ENCODE results near the gene LIF. TPM values are rescaled to one million over a fixed set of nuclear protein-coding genes. Genes with fewer than 3 reads are reported as not detected.

LIF gene
- total RNA-seq, 1 donor from 2014 or later, result 18.9 TPM

- DNase-seq (ENCODE audit: low spot score), result no peak
- TF ChIP-seq CTCF (IDR thresholded peaks at IDR 0.05), result no peak
- peak overlapping the region; percentile 45 for H3K27ac Mint-ChIP-seq (ENCODE audit: unreplicated experiment)
- no peaks in the 10 kb centered on the region for H3K27me3 Mint-ChIP-seq (ENCODE audit: low read depth)
- peaks cover 71% of the 10 kb centered on the region for H3K4me1 Mint-ChIP-seq (ENCODE audit: low read depth)
- no peak overlapping the region for H3K4me3 Mint-ChIP-seq (ENCODE audit: unreplicated experiment)
- H3K9me3 Mint-ChIP-seq (ENCODE audit: low read depth), result no peaks in the 10 kb centered on the region
- no peaks in the 10 kb centered on the region for H3K36me3 Mint-ChIP-seq (ENCODE audit: low read depth)
These were observed 3.5 kb upstream of the LIF start for GRCh38 chr22:30250039-30250565.

- no peak for TF ChIP-seq CTCF (IDR thresholded peaks at IDR 0.05)
- H3K27me3 Mint-ChIP-seq (ENCODE audit: low read depth), result no peaks in the 10 kb centered on the region
- H3K27ac Mint-ChIP-seq (ENCODE audit: unreplicated experiment), result peak overlapping the region; percentile 32
- no peaks in the 10 kb centered on the region for H3K36me3 Mint-ChIP-seq (ENCODE audit: low read depth)
- H3K4me1 Mint-ChIP-seq (ENCODE audit: low read depth), result peaks cover 79% of the 10 kb centered on the region
- no peak overlapping the region for H3K4me3 Mint-ChIP-seq (ENCODE audit: unreplicated experiment)
- H3K9me3 Mint-ChIP-seq (ENCODE audit: low read depth), result no peaks in the 10 kb centered on the region
- peak; percentile 83 for DNase-seq (ENCODE audit: low spot score)
These were observed 2.8 kb upstream of the LIF start for GRCh38 chr22:30249049-30250038.

- DNase-seq (ENCODE audit: low spot score), result peak; percentile 76
- Mint-ChIP-seq H3K27ac (ENCODE audit: unreplicated experiment) (peak overlapping the region; percentile 37), H3K36me3 (ENCODE audit: low read depth) (no peaks in the 10 kb centered on the region), H3K4me1 (ENCODE audit: low read depth) (peaks cover 82% of the 10 kb centered on the region), H3K27me3 (ENCODE audit: low read depth) (no peaks in the 10 kb centered on the region), H3K9me3 (ENCODE audit: low read depth) (no peaks in the 10 kb centered on the region), H3K4me3 (ENCODE audit: unreplicated experiment) (peak overlapping the region; percentile 33)
- no peak for TF ChIP-seq CTCF (IDR thresholded peaks at IDR 0.05)
These were observed 1.9 kb upstream of the LIF start for GRCh38 chr22:30248484-30248883.

- Mint-ChIP-seq H3K4me3 (ENCODE audit: unreplicated experiment) (peak overlapping the region; percentile 33), H3K4me1 (ENCODE audit: low read depth) (peaks cover 82% of the 10 kb centered on the region), H3K27ac (ENCODE audit: unreplicated experiment) (peak overlapping the region; percentile 70), H3K9me3 (ENCODE audit: low read depth) (no peaks in the 10 kb centered on the region), H3K27me3 (ENCODE audit: low read depth) (no peaks in the 10 kb centered on the region), H3K36me3 (ENCODE audit: low read depth) (no peaks in the 10 kb centered on the region)
- no peak for TF ChIP-seq CTCF (IDR thresholded peaks at IDR 0.05)
- peak; percentile 88 for DNase-seq (ENCODE audit: low spot score)
These were observed 1.4 kb upstream of the LIF start for GRCh38 chr22:30247974-30248373.

GRCh38 chr22:30247561-30247960 lies 1.0 kb upstream of the LIF start:
- Mint-ChIP-seq H3K4me1 (ENCODE audit: low read depth) (peaks cover 82% of the 10 kb centered on the region), H3K36me3 (ENCODE audit: low read depth) (no peaks in the 10 kb centered on the region), H3K4me3 (ENCODE audit: unreplicated experiment) (peak overlapping the region; percentile 98), H3K27me3 (ENCODE audit: low read depth) (no peaks in the 10 kb centered on the region), H3K27ac (ENCODE audit: unreplicated experiment) (peak overlapping the region; percentile 70), H3K9me3 (ENCODE audit: low read depth) (no peaks in the 10 kb centered on the region)
- TF ChIP-seq CTCF (IDR thresholded peaks at IDR 0.05), result no peak
- DNase-seq (ENCODE audit: low spot score), result no peak
